ENCODE data around the gene BEST4.
A peak's percentile ranks its signal among the peaks of the same experiment; 100 is the strongest.

DNA sequence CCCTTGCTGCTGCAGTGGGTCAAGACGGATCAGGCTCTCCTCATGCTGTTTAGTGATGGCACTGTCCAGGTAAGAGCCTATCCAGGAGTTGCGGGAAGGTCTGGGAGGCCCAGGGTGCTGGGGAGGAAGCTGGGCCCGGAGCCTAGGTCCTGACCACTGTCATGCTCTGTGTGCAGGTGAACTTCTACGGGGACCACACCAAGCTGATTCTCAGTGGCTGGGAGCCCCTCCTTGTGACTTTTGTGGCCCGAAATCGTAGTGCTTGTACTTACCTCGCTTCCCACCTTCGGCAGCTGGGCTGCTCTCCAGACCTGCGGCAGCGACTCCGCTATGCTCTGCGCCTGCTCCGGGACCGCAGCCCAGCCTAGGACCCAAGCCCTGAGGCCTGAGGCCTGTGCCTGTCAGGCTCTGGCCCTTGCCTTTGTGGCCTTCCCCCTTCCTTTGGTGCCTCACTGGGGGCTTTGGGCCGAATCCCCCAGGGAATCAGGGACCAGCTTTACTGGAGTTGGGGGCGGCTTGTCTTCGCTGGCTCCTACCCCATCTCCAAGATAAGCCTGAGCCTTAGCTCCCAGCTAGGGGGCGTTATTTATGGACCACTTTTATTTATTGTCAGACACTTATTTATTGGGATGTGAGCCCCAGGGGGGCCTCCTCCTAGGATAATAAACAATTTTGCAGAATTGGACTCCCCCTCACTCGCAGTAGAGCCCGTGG lies 17.5 kb upstream of the BEST4 start:
- TF ChIP-seq, protein P1, sequence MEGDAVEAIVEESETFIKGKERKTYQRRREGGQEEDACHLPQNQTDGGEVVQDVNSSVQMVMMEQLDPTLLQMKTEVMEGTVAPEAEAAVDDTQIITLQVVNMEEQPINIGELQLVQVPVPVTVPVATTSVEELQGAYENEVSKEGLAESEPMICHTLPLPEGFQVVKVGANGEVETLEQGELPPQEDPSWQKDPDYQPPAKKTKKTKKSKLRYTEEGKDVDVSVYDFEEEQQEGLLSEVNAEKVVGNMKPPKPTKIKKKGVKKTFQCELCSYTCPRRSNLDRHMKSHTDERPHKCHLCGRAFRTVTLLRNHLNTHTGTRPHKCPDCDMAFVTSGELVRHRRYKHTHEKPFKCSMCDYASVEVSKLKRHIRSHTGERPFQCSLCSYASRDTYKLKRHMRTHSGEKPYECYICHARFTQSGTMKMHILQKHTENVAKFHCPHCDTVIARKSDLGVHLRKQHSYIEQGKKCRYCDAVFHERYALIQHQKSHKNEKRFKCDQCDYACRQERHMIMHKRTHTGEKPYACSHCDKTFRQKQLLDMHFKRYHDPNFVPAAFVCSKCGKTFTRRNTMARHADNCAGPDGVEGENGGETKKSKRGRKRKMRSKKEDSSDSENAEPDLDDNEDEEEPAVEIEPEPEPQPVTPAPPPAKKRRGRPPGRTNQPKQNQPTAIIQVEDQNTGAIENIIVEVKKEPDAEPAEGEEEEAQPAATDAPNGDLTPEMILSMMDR (IDR thresholded peaks at IDR 0.05; ENCODE audit: extremely low read depth in 1 of 2, insufficient read depth in 1 of 2, low read depth in 1 of 2, low read length in 2 of 2): peak in 1 of 2 donors; percentile 2
- TF ChIP-seq GATA2 (IDR thresholded peaks at IDR 0.05; ENCODE audit: insufficient read depth, insufficient read length, low read depth, low read length): no peak
- no peak for TF ChIP-seq POLR2AphosphoS5 (IDR thresholded peaks at IDR 0.05; ENCODE audit: insufficient read depth, low read depth, low read length)
- TF ChIP-seq POLR2A (IDR thresholded peaks at IDR 0.05; ENCODE audit: low read depth, low read length): no peak

Data from endothelial cell of umbilical vein (primary cell).